Keratinocyte (primary cell): ENCODE results near the gene PAX4. TPM values are rescaled to one million over a fixed set of nuclear protein-coding genes. Genes with fewer than 3 reads are reported as not detected.

Experiments
- DNase-seq: peaks from one replicate; pipeline ENCODE4 v3.0.0-alpha.2; 2011; ENCODE audit warnings: low read depth, missing footprints, low spot score
- FAIRE-seq: peaks from 2 replicates; lab custom pipeline; 2011; peaks lifted over from hg19 to GRCh38; lab: Jason Lieb, UNC
- H2AFZ ChIP-seq: 2 replicates; pipeline ENCODE4 v1.6.0; 2012; ENCODE audit warnings: low read length, control low read depth, inconsistent platforms; ENCODE audit not compliant: control insufficient read depth
- H3K27ac ChIP-seq: 2 replicates; pipeline ENCODE4 v1.5.1; 2011; ENCODE audit warnings: low read length; ENCODE audit not compliant: control insufficient read depth, insufficient read depth
- H3K27me3 ChIP-seq: 3 replicates; pipeline ENCODE4 v1.6.0; 2011; ENCODE audit warnings: low read length; ENCODE audit not compliant: control insufficient read depth, insufficient read depth; ENCODE audit errors: extremely low read depth
- H3K36me3 ChIP-seq, 2 experiments: 2 replicates in 1 of 2; 3 replicates in 1 of 2; pipeline ENCODE4 v1.5.1; 2011; ENCODE audit warnings: low read length in 2 of 2, mild to moderate bottlenecking in 1 of 2; ENCODE audit not compliant: control insufficient read depth in 2 of 2, insufficient read depth in 2 of 2; ENCODE audit errors: extremely low read depth in 1 of 2
- H3K4me1 ChIP-seq: 3 replicates; pipeline ENCODE4 v1.5.1; 2011; ENCODE audit warnings: low read length; ENCODE audit not compliant: control insufficient read depth, insufficient read depth; ENCODE audit errors: extremely low read depth
- H3K4me2 ChIP-seq: 3 replicates; pipeline ENCODE4 v1.6.0; 2011; ENCODE audit warnings: low read depth, low read length; ENCODE audit not compliant: control insufficient read depth, insufficient read depth; ENCODE audit errors: extremely low read depth
- H3K4me3 ChIP-seq, 3 experiments: fragments of 200-600 bp in 1 of 3; sonication (generic) in 1 of 3; 2 replicates in 2 of 3; 3 replicates in 1 of 3; pipeline ENCODE4 v1.5.1; 2011 to 2016; ENCODE audit warnings: low read length in 3 of 3, mild to moderate bottlenecking in 3 of 3, control low read depth in 2 of 3, inconsistent platforms in 1 of 3, low read depth in 1 of 3, mixed read lengths in 1 of 3, mixed run types in 1 of 3, moderate library complexity in 1 of 3; ENCODE audit not compliant: control insufficient read depth in 2 of 3, insufficient read depth in 2 of 3; ENCODE audit errors: extremely low read depth in 1 of 3
- H3K79me2 ChIP-seq: 2 replicates; pipeline ENCODE4 v1.6.0; 2012; ENCODE audit warnings: low read length; ENCODE audit not compliant: control insufficient read depth, insufficient read depth
- H3K9ac ChIP-seq: 3 replicates; pipeline ENCODE4 v1.6.0; 2011; ENCODE audit warnings: low read length; ENCODE audit not compliant: control insufficient read depth, insufficient read depth; ENCODE audit errors: extremely low read depth
- H3K9me1 ChIP-seq: 3 replicates; pipeline ENCODE4 v1.6.0; 2011; ENCODE audit warnings: low read length; ENCODE audit not compliant: control insufficient read depth, insufficient read depth; ENCODE audit errors: extremely low read depth
- H3K9me3 ChIP-seq: 2 replicates; pipeline ENCODE4 v1.5.1; 2012; ENCODE audit warnings: low read depth, low read length; ENCODE audit not compliant: control insufficient read depth
- H4K20me1 ChIP-seq: 3 replicates; pipeline ENCODE4 v1.6.0; 2011; ENCODE audit warnings: low read length; ENCODE audit not compliant: control insufficient read depth, insufficient read depth; ENCODE audit errors: extremely low read depth
- EZH2 ChIP-seq: IDR thresholded peaks from one replicate; pipeline ENCODE4 v1.6.1; 2012; ENCODE audit warnings: inconsistent platforms, mild to moderate bottlenecking, low read length, moderate library complexity
- dilution Hi-C: fragments of 300-500 bp; cut with MboI; formaldehyde crosslinking; loops from one replicate; pipeline ENCODE4 v1.7.0; 2020; ENCODE audit warnings: low sequenced_read_pairs; ENCODE audit not compliant: extremely low pct_ligation_motif_present
- polyA plus RNA-seq, 5 experiments: library from polyadenylated mRNA; depleted of rRNA in 3 of 5; stranded (reverse) in 3 of 5; stranded (forward) in 1 of 5; unstranded in 1 of 5; fragments of >200 nt; gene quantifications; 1 replicate in 1 of 5; 2 replicates in 3 of 5; 3 replicates in 1 of 5; pipeline versions ENCODE4 v1.2.1 to v1.2.3, GENCODE V29; 2011 to 2012; ENCODE audit warnings: missing spikeins in 2 of 5, low read depth in 1 of 5, low replicate concordance in 1 of 5
- TF ChIP-seq, protein P1 (sequence below), 3 experiments: IDR thresholded peaks in 1 of 3; conservative IDR thresholded peaks in 1 of 3; optimal IDR thresholded peaks in 1 of 3; 2 replicates in 2 of 3; 3 replicates in 1 of 3; pipeline versions ENCODE3 to v1.5.1; 2011; ENCODE audit warnings: low read length in 3 of 3, mild to moderate bottlenecking in 3 of 3, moderate library complexity in 2 of 3, control low read depth in 1 of 3, inconsistent platforms in 1 of 3; ENCODE audit not compliant: insufficient read depth in 2 of 3; ENCODE audit errors: extremely low read depth in 1 of 3

The PAX4 gene
- polyA plus RNA-seq, 1 donor (not counting 4 experiments of a cell fraction or from before 2014, with no cell fraction given) = not detected

DNA sequence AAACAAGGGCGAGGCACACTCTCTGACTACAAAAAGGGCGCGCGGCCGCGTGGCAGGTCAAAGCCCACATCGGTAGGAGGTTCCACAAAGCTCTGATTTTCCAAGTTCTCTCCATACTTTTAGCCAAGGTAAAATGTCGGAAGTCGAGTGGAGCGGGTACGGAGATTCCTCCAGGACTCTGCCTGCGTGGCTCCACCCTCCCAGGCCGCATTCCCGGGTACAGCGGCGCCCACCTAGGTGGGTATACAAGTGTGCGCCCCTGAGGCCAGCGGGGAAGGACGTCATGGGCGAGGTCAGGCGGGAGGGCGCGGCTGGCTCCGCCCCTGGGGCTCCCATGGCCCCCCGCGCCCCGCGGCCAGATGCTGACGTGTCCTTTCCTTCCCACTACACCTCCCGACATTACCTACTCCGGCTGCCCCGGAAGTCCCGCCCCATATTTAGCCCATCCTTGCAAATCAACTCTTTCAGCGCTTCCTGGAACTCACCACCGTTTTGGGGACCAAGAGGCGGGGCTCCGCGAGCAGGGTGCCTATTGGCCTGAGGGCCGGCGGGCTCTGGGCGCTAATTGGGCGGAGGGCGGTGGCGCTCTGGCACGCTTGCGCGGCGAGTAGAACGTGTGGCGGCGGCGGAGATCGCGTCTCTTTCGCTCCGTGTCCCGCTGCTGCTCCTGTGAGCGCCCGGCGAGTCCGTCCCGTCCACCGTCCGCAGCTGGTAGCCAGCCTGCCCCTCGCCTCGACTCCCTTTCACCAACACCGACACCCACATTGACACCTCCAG lies 33.8 kb upstream of the PAX4 start, which contains the start of gene SND1:
TSS of gene SND1 (plus strand) at position 639 of the 777 bp plus-strand sequence. CDS start 180 bp downstream, outside the sequence.
- Histone ChIP-seq H3K4me2 (peak within 1 kb of the TSS; percentile 90), H2AFZ (peak within 1 kb of the TSS; percentile 89), H3K9me1 (peaks cover 4% of the 10 kb centered on the region), H3K79me2 (peaks cover 47% of the 10 kb centered on the region), H3K36me3 (peaks cover 0 to 12% of the 10 kb centered on the region in 2 experiments), H4K20me1 (peaks cover 27% of the 10 kb centered on the region), H3K4me3 (peak within 1 kb of the TSS; percentile 69 to 82 (median 76)), H3K9me3 (no peaks in the 10 kb centered on the region), H3K27me3 (no peaks in the 10 kb centered on the region), H3K4me1 (peaks cover 27% of the 10 kb centered on the region), H3K27ac (peak within 1 kb of the TSS; percentile 96), H3K9ac (peak within 1 kb of the TSS; percentile 96)
- no peak for FAIRE-seq
- dilution Hi-C loops = no loop called here
- peak; percentile 93 for DNase-seq
- no peak for TF ChIP-seq EZH2
- TF ChIP-seq, protein P1, sequence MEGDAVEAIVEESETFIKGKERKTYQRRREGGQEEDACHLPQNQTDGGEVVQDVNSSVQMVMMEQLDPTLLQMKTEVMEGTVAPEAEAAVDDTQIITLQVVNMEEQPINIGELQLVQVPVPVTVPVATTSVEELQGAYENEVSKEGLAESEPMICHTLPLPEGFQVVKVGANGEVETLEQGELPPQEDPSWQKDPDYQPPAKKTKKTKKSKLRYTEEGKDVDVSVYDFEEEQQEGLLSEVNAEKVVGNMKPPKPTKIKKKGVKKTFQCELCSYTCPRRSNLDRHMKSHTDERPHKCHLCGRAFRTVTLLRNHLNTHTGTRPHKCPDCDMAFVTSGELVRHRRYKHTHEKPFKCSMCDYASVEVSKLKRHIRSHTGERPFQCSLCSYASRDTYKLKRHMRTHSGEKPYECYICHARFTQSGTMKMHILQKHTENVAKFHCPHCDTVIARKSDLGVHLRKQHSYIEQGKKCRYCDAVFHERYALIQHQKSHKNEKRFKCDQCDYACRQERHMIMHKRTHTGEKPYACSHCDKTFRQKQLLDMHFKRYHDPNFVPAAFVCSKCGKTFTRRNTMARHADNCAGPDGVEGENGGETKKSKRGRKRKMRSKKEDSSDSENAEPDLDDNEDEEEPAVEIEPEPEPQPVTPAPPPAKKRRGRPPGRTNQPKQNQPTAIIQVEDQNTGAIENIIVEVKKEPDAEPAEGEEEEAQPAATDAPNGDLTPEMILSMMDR (optimal IDR thresholded peaks at IDR 0.05 in 1 of 3, IDR thresholded peaks at IDR 0.05 in 1 of 3, conservative IDR thresholded peaks at IDR 0.05 in 1 of 3; ENCODE audit: extremely low read depth in 1 of 3, insufficient read depth in 2 of 3, low read length in 3 of 3) = peak in 1 of 3 experiments; percentile 3

DNA sequence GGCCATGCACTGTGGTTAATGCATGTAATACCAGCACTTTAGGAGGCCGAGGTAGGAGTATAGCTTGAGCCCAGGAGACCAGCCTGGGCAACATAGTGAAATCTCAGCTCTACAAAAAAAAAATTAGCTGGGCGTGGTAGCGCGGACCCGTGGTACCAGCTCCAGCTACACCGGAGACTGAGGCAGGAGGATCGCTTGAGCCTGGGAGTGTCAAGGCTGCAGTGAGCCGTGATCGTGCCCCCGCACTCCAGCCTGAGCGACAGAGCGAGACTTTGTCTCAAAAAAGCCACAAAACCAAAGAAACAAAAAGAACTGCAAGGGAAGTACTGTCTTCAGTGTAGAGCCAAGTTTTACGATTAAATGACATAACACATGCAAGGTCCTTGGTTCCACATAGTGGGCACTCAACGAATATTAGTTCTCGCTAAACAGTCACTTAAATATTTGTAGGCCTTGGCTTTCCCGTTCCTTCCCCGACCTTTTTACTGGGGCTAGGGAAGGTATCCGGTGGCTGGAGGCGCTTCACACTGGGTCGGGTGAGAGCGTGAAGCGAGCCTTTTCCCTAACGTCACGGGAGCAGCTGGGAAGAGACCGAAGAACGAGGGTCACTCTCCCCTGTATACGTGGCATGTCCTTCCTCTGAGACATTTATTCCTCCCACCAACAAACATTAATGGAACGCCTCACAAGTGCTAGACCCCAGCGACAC lies 33.1 kb upstream of the PAX4 start:
- no peak for TF ChIP-seq EZH2
- TF ChIP-seq, protein P1 (optimal IDR thresholded peaks at IDR 0.05 in 1 of 3, IDR thresholded peaks at IDR 0.05 in 1 of 3, conservative IDR thresholded peaks at IDR 0.05 in 1 of 3; ENCODE audit: extremely low read depth in 1 of 3, insufficient read depth in 2 of 3, low read length in 3 of 3) = no peak
- Histone ChIP-seq H3K36me3 (peaks cover 0 to 11% of the 10 kb centered on the region in 2 experiments), H3K27me3 (no peaks in the 10 kb centered on the region), H3K4me1 (peaks cover 26% of the 10 kb centered on the region), H3K9me1 (peaks cover 3% of the 10 kb centered on the region), H3K4me3 (peak overlapping the region; percentile 69 to 80 (median 76)), H3K9me3 (no peaks in the 10 kb centered on the region), H2AFZ (peak overlapping the region; percentile 87), H3K9ac (peak overlapping the region; percentile 96), H3K79me2 (peaks cover 40% of the 10 kb centered on the region), H3K27ac (peak overlapping the region; percentile 96), H3K4me2 (peak overlapping the region; percentile 90), H4K20me1 (peaks cover 23% of the 10 kb centered on the region)
- DNase-seq (no peak), FAIRE-seq (no peak)
- dilution Hi-C loops = no loop called here
